ENCODE data around the gene IRF8.
A peak's percentile ranks its signal among the peaks of the same experiment; 100 is the strongest.

The IRF8 gene

GRCh38 chr16:85882181-85882810 is 16.7 kb upstream of the IRF8 start:
- in situ Hi-C loops (cut with MboI; ENCODE audit: low sequenced_read_pairs, unreplicated experiment) = no loop called here
- no peak for TF ChIP-seq CTCF (IDR thresholded peaks at IDR 0.05; ENCODE audit: borderline replicate concordance, control extremely low read depth, extremely low read depth, insufficient read depth, missing control alignments)
- no peak for DNase-seq (ENCODE audit: low spot score)

GRCh38 chr16:85883813-85884212 is 15.1 kb upstream of the IRF8 start:
- in situ Hi-C loops (cut with MboI; ENCODE audit: low sequenced_read_pairs, unreplicated experiment) = no loop called here
- TF ChIP-seq CTCF (IDR thresholded peaks at IDR 0.05; ENCODE audit: borderline replicate concordance, control extremely low read depth, extremely low read depth, insufficient read depth, missing control alignments) = no peak

GRCh38 chr16:85884808-85885463 is 14.0 kb upstream of the IRF8 start:
- TF ChIP-seq CTCF (IDR thresholded peaks at IDR 0.05; ENCODE audit: borderline replicate concordance, control extremely low read depth, extremely low read depth, insufficient read depth, missing control alignments) = no peak
- no peak for DNase-seq (ENCODE audit: low spot score)
- in situ Hi-C loops (cut with MboI; ENCODE audit: low sequenced_read_pairs, unreplicated experiment) = no loop called here

More at GRCh38 chr16:85883813-85884212, 15.1 kb upstream of the IRF8 start:
- DNase-seq (ENCODE audit: low spot score) = no peak

- TF ChIP-seq CTCF (IDR thresholded peaks at IDR 0.05; ENCODE audit: borderline replicate concordance, control extremely low read depth, extremely low read depth, insufficient read depth, missing control alignments) = no peak
- no peak for DNase-seq (ENCODE audit: low spot score)
- in situ Hi-C loops (cut with MboI; ENCODE audit: low sequenced_read_pairs, unreplicated experiment) = no loop called here
Observed at GRCh38 chr16:85885537-85885936, 13.4 kb upstream of the IRF8 start.

- DNase-seq (ENCODE audit: low spot score) = peak; percentile 80
- no peak for TF ChIP-seq CTCF (IDR thresholded peaks at IDR 0.05; ENCODE audit: borderline replicate concordance, control extremely low read depth, extremely low read depth, insufficient read depth, missing control alignments)
- in situ Hi-C loops (cut with MboI; ENCODE audit: low sequenced_read_pairs, unreplicated experiment) = no loop called here
Observed at GRCh38 chr16:85888405-85889331, 10.3 kb upstream of the IRF8 start.

- in situ Hi-C loops (cut with MboI; ENCODE audit: low sequenced_read_pairs, unreplicated experiment) = loop anchor here (5.0 kb wide), 1 partner anchor 69 kb away; no protein-coding TSS in a partner anchor
- no peak for TF ChIP-seq CTCF (IDR thresholded peaks at IDR 0.05; ENCODE audit: borderline replicate concordance, control extremely low read depth, extremely low read depth, insufficient read depth, missing control alignments)
- DNase-seq (ENCODE audit: low spot score) = no peak
Observed at GRCh38 chr16:85891033-85891775, 7.8 kb upstream of the IRF8 start.
